ENCODE data around the gene ATAD3B.
"Not testable (repeated sequence)": the region's sequence is repeated elsewhere in the genome, so short reads cannot be mapped to it uniquely, and the experiment has no call there.

The ATAD3B gene

DNA sequence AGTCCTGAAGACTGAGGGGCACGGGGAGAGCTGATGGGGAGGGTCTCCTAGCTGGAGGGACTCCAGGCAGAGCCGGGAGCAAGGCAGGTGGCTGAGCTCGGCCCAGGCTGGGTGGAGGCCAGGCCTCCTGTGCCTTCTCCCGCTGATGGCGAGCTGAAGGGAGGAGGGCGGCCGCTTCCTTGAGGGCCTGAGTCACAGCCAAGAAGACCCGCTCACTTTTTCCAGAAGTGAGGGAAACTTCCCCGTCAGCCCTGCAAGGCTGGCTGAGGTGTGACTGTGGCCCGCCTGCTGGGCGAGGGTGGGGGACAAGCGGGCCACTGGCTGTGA, 37.8 kb upstream of the ATAD3B start:
- no peak for DNase-seq

DNA sequence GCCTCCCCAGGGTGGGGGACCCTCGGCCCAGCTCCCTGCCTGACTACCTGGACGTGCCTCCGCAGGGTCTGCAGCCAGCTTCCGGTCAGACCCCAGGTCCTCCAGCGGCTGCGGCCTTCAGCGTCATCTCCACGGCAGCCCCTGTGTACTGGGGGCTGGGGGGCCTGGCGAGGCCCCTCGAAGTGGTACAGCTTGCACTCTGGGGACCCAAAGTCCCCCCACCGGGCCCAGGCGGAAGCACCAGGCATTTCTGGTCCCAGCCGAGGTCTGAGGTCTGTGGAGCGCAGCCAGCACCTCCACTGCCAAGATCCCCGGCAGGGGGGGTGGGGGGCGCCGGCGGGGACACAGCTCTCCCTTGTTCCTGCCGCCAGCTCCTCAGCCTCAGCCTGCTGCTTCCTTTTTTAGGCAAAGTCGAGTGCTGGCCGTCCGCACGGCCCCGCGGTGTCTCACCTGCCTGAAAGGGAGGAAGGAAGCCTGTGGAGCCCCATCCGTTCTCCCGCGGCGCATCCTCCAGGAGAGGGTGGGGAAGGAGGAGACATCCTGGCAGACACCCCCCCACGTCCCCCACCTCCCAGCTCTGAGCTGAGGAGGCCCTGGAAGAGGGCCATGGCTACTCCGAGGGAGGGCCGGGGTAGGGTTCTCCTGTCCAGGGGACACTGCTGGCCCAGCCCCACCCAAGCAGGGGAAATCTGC, 37.3 kb upstream of the ATAD3B start:
- DNase-seq: no peak

- DNase-seq: no peak
These were observed 36.8 kb upstream of the ATAD3B start for GRCh38 chr1:1434824-1435105.

DNA sequence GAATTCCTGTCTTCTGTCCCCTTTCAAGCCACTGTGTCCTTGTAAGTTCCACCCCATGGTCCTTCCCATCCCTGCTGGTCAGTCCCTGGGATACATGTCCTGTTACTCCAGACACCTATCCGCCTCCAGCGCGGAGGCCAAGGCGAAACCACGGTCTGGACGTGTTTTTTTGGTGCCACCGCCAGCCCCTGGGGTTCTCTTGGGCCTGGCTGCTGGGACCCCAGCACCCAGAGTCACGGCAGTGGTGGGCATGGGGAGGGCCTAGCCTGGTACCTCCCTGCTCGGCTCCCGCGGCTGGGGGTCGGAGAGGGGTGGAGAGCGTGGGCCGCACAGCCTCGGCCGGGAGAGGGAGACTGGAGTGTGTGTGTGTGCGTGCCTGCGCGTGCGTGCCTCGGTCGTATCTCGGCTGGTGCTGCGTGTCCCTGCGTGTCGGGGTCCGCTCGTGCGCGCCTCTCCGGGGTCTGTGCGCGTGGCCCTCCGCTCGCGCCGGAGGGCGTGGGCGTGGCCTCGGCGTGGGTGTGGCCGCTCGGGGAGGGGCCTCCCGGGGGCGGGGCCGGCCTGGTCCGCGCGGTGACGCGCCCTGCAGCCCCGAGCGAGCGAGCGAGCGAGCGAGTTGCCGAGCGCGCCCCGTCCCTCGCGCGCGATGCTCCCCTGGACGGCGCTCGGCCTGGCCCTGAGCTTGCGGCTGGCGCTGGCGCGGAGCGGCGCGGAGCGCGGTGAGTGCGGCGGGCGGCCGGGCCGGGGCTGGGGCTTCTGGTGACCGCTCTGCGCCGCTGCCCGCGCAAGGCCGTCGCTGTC, 36.3 kb upstream of the ATAD3B start, which contains the start of gene VWA1:
VWA1 (plus strand) TSS at position 585 of the 798 bp plus-strand sequence; CDS start at position 644, 59 bp downstream.
- DNase-seq: no peak

GRCh38 chr1:1435911-1436629, 35.5 kb upstream of the ATAD3B start:
- no peak for DNase-seq

DNA sequence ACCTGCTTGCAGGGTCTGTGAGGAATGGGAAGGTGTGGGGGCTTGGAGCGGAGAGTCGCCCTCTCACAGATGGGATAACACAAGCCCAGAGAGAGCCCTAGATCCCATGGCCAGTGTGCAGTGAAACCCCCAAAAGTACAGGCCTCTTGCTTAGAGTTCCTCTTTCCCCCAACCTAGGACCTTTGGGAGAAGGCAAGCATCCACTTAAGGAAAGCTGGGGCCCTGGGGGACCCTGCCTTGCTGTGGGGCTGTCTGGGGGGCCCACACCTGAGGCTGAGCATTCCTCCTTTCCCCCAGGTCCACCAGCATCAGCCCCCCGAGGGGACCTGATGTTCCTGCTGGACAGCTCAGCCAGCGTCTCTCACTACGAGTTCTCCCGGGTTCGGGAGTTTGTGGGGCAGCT, 34.9 kb upstream of the ATAD3B start:
- DNase-seq: no peak

GRCh38 chr1:1437033-1437903, 34.3 kb upstream of the ATAD3B start:
- DNase-seq: no peak

DNA sequence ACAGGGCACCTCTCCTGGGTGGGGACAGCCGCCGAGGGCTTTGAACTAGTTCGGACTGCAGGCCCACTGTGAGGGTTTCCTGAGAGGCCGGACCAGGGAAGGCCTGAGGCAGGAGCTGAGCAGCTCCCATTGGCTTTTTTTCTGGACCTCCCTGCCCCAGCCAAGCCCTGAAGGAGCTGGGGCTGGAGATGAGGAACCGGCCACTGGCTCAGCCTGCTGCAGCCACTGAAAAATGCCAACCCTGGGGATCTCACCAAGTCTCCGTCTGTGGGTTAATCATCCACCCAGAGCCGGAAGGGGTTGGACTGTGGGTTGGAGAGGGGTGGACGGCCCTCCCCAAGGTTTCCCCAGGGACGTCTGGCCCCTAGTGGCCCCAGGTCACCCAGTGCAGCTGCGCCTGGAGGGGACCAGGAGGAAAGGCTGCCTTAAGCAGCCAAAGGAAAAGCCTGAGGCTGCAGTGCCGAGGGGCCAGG, 33.6 kb upstream of the ATAD3B start:
- DNase-seq: no peak

- DNase-seq: no peak
These were observed 32.8 kb upstream of the ATAD3B start for GRCh38 chr1:1438531-1439381.

DNA sequence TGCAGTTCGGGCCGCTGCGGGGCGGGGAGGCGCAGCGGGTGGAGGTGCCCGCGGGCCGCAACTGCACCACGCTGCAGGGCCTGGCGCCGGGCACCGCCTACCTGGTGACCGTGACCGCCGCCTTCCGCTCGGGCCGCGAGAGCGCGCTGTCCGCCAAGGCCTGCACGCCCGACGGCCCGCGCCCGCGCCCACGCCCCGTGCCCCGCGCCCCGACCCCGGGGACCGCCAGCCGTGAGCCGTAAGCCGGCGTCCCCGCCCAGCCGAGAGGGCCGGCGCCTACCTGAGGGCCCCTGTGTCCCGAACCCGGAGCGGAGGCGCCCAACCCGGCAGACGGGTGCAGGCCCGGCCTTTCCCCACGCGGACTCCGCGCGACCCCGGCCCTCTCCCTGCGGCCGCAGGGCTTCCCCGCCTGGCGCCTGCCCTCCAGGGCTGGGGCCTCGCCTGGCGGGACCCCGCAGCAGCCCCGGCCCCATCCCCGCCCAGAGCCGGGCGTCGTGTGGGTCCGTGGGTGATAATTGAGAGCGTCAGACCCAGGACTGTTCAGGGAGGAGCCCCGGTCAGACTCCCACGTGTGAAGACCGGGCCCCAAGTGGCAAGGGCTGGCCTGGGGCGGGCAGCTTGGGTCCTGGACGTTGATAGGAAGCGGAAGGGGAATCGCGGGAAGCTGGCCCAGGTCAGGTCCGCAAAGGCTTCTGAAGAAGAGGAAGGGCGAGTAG, 31.9 kb upstream of the ATAD3B start:
- DNase-seq: no peak

- no peak for DNase-seq
These were observed 31.1 kb upstream of the ATAD3B start for GRCh38 chr1:1440262-1441001.

GRCh38 chr1:1441002-1441888, 30.3 kb upstream of the ATAD3B start:
- no peak for DNase-seq

- no peak for DNase-seq
These were observed 29.3 kb upstream of the ATAD3B start for GRCh38 chr1:1442069-1442770.

DNA sequence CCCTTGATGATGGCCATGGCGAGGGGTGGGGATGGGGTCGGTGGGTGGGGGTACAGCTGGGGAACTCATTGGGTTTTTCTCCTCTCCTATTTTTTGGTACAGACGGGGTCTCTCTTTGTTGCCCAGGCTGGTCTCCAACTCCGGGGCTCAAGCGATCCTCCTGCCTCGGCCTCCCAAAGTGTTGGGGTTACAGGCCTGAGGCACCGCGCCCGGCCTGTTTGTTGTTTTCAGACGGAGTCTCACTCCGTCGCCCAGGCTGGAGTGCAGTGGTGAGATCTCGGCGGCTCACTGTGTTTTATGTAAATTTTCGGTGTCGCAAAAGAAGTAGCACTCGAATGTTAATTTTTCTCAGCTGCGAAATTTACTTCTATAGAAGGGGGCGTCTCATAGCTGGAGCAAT, 24.9 kb upstream of the ATAD3B start:
- not testable (repeated sequence) for DNase-seq

- DNase-seq: no peak
These were observed 22.3 kb upstream of the ATAD3B start, which contains the start of gene ATAD3C for GRCh38 chr1:1449099-1449739. ATAD3C (plus strand) TSS chr1:1449689; CDS start chr1:1450684, 995 bp downstream.

- DNase-seq: not testable (repeated sequence)
These were observed 20.9 kb upstream of the ATAD3B start for GRCh38 chr1:1450616-1451015.

- no peak for DNase-seq
These were observed 19.7 kb upstream of the ATAD3B start for GRCh38 chr1:1451696-1452364.

GRCh38 chr1:1452365-1452739, 19.2 kb upstream of the ATAD3B start:
- DNase-seq: not testable (repeated sequence)

All from NCI-H2029 treated with DMSO at 0.1 percent for 48 hours (cell line).